Hematopoietic multipotent progenitor cell treated with erythropoietin and hydrocortisone succinate and interleukin-3 and kit ligand, for 4 days (in vitro differentiated cells): ENCODE results near the gene STAU1.
"Not testable (repeated sequence)": the region's sequence is repeated elsewhere in the genome, so short reads cannot be mapped to it uniquely, and the experiment has no call there.

Source experiments
- DNase-seq: peaks from one replicate; pipeline ENCODE4 v3.0.0-alpha.2; 2015

Gene STAU1, protein sequence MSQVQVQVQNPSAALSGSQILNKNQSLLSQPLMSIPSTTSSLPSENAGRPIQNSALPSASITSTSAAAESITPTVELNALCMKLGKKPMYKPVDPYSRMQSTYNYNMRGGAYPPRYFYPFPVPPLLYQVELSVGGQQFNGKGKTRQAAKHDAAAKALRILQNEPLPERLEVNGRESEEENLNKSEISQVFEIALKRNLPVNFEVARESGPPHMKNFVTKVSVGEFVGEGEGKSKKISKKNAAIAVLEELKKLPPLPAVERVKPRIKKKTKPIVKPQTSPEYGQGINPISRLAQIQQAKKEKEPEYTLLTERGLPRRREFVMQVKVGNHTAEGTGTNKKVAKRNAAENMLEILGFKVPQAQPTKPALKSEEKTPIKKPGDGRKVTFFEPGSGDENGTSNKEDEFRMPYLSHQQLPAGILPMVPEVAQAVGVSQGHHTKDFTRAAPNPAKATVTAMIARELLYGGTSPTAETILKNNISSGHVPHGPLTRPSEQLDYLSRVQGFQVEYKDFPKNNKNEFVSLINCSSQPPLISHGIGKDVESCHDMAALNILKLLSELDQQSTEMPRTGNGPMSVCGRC

DNA sequence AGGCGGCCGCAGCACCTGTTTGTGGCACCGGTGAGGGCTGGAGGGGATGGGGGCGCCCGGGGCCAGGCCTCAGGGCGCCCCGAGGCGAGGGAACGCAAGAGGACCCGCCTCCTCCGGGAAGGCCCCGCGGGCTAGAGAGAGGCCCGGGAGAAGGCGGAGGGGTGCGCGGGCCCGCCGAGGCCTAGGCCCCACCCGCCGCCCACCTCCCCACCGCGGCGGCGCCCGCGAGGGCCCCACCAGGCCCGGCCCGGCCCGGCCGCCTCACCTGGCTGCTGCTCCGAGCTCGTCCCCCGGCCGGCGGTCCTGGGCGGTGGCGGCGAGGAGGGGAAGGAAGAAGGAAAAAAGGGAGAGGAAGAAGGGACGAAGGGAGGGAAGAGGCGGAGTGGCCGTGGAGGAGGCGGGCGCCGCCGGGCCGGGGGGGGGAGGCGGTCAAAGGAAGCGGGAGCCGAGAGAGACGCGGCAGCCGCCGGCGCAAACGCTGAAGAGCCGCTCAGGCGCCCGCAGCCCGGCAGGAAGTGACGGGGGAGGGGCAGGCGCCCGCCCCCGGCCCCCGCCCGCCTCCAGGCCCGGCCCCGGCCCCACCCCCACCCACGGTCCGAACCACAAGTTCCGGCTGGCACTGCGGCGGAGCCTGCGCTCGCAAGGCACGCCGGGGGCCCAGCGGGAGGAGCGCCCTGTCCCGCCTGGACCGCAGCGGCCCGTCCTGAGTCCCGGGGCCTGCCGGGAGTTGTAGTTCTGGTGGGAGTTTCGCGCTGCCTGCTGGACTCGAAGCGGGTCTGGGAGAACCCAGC is at the start of gene STAU1:
Gene STAU1 (minus strand): TSS at position 484 of the 791 bp plus-strand sequence. CDS start 22,133 bp downstream, outside the sequence.
- peak; percentile 99 for DNase-seq

DNA sequence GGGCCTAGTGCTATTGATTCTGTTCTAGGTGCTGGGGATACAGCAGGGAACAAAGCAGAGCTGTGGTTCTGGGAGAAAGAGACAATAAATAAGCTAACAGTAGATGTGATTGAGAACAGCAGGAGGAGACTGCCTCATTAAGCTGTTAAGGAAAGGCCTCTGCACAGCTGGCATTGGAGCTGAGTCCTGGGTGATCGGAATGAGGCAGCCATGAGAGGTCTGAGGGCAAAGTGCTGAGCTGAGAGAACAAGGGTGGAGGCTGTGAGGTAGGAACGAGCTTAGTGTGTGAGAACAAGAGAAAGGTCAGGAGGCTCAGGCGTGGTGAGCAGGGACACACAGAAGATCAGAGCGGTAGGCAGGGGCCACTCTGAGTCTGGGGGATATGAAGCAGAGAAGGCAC is 49.4 kb upstream of the STAU1 start:
- DNase-seq: no peak

DNA sequence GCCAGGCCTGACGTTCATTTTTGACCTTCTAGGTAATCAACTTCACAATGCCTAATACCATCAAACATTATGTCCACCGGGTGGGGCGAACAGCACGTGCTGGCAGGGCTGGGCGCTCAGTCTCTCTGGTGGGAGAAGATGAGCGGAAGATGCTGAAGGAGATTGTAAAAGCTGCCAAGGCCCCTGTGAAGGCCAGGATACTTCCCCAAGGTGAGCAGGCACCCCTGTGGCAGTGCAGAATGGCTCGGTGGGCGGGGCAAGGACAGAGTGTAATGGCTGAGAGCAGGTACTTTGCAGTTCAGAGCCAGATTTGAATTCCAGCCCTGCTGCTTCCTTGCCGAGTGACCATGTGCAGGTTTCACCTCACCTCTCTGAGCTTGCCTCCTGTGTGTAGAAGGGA is 48.2 kb upstream of the STAU1 start:
- DNase-seq: no peak

DNA sequence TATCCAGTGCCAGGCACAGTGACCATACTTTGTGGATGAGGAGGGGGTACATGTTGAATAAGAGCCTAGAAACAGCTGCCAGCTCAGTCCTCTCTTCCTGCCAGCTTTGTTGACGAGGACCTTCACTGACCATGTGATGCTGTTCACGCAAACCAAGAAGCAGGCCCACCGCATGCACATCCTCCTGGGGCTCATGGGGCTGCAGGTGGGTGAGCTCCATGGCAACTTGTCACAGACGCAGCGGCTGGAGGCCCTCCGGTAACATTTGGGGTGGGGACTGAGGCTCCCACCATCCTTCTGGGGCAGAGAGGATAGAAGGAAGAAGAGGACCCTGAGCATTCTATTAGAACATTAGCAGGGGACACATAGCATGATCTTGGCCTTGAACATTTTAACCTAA is 46.7 kb upstream of the STAU1 start:
- no peak for DNase-seq

DNA sequence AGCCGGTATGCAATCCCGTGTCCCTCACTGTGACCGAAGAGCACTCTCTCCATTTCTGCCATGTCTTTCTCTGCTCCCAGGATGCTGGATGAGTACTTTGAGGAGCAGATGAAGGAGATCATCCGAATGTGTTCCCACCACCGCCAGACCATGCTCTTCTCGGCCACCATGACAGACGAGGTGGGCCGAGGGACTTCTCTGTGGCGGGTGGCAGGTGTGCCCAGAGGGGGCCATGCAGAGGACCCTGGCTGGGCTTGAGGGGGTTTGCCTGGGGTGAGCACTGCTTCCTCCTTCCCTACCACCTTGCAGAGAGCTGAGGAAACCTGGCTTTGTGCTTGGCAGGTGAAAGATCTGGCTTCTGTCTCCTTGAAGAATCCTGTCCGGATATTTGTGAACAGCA is 45.1 kb upstream of the STAU1 start:
- DNase-seq: no peak

DNA sequence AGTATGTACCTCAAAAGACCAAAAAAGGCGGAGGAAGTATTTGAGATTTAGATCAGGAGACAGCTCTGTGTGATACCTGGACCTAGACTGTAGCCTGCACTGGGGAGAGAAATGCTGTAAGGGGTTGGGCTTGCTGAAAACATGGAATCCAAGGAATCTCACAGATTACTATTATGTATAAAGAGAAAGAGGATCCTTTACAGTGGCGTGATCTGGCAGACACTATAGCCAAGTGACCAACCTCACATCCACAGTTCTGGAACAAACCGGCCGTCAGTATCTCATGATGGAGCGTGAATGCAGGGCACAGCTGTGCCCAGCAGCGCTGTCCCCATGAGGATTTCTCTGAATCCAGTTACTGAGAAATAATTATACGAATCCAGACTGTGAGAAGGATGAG is 43.3 kb upstream of the STAU1 start:
- DNase-seq: no peak

DNA sequence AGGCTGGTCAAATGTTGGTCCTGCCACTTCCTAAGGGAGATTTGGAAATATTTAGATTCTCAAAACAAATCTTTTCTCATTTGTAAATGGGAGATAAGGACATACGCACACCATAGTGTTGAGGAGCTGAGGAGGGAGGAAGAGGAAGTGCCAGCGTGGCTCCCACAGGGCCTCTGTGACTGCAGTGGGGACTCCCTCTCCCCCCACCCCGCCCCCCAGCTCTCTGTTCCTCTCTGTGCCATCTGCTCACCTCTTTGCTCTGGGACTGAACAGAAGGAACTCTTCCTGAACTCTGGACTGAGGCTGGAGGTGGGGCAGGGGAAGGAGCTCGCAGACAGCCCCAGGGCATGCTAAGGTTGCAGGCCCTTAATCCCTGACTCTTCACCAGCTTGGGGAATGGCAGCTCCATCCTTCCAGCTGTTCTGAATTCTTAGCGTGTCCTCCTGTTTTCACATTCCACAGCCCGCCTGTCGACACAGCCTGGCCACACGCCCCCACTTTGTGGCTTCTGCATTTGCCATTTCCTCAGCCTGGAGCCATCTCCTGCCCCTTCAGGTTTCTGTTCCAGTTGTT is 42.5 kb upstream of the STAU1 start:
- DNase-seq: peak; percentile 89

DNA sequence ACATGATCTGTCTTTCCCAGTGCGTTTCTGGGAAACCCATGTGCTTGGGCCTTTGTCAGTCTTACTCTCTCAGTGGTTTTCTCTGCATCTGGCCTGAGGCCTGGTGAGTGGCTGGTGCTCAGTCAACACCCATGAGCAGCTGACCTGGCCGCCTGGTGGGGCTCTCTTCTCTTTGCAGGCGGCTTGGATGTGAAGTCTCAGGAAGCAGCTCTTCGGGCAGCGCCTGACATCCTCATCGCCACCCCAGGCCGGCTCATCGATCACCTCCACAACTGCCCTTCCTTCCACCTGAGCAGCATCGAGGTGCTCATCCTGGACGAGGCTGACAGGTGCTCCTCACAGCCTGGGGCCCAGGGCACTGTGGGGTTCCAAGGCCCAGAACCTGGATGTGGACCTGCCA is 41.9 kb upstream of the STAU1 start:
- peak; percentile 65 for DNase-seq

DNA sequence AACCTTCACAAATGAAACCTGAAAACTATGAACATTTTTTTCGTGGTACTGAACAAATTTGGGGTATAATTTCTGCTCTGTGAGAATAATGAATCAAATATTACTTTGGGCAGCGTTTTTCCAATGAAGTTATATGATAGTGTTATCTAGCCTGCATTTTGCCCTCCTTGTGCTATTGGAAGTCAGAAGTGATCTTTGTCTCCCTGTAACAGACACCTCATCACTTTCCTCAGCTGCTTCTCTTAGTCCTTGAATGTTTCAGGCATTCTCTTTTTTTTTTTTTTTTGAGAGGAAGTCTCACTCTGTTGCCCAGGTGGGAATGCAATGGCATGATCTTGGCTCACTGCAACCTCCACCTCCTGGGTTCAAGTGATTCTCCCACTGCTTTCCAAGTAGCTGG is 41.2 kb upstream of the STAU1 start:
- DNase-seq: no peak

DNA sequence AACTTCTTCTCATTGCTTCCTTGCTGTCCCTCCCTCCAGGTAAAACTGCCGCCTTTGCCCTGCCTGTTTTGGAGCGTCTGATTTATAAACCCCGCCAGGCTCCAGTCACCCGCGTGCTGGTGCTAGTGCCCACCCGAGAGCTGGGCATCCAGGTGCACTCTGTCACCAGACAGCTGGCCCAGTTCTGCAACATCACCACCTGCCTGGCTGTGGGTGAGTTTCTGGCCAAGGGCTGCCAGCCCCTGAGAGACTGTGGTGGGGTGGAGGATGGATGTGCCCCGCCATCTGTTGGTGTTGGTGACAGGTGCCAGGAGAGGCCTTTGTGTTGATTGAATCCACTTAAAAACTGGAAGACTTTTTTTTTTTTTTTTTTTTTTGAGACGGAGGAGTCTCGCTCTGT is 40.5 kb upstream of the STAU1 start:
- DNase-seq: no peak

DNA sequence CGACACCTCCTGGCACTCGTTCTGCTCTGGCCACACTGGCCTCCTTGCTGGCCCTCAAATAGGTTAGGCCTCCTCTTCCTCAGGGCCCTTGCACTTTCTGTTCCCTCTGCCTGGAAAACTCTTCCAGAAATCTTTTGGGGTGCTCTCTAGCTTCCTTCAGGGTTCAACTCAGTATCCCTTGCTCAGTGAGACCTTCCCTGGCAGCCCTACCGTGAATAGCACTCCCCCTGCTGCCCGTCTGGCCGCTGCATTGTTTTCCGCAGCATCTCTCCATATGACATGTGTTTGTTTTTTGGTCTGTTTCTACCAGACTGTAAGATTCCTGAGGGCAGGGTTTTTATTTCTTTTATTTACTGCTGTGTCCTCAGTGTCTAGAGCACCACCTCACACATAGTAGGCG is 37.8 kb upstream of the STAU1 start:
- DNase-seq: no peak

DNA sequence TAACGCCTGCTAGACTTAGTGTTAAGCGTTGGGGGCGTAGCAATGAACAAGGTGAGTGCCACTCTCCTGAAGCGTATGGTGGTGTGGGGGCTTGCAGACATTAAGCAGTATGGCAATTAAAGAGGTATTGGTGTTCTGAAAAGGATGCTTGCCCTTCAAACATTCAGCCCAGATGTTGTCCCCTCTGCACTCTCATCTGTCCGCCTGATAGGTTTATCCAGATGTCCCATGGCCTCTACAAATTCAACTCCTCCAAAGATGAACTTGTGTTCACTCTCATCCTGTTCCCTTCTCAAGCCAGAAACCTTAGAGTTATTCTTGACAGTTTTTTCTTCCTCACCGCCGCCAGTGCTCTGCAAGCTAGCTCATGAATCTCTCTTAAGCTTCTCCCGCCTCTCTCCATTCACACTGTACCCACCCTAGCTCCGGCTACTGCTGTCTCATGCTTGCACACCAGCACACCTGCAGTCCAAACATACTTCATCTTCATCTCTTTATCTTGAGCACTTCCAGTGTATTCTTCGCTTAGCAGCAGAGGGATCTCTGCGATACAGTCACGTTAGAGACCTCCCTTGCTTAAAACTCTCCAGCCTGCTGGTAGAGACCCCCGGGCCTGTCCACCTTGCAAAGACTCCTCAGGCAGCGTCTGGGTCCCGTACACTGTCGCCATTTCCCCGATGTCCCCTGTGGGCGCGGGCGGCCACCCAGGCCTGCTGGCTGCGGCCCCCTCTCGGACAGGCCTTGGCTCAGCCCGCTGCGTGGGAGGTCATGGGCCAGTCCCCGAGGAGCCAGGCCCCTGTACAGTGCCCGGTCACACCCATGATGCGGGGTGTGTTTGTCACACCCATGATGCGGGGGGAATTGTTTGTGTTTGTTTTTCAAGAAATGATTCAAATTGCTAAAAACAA is 32.0 kb upstream of the STAU1 start:
- peak; percentile 10 for DNase-seq

DNA sequence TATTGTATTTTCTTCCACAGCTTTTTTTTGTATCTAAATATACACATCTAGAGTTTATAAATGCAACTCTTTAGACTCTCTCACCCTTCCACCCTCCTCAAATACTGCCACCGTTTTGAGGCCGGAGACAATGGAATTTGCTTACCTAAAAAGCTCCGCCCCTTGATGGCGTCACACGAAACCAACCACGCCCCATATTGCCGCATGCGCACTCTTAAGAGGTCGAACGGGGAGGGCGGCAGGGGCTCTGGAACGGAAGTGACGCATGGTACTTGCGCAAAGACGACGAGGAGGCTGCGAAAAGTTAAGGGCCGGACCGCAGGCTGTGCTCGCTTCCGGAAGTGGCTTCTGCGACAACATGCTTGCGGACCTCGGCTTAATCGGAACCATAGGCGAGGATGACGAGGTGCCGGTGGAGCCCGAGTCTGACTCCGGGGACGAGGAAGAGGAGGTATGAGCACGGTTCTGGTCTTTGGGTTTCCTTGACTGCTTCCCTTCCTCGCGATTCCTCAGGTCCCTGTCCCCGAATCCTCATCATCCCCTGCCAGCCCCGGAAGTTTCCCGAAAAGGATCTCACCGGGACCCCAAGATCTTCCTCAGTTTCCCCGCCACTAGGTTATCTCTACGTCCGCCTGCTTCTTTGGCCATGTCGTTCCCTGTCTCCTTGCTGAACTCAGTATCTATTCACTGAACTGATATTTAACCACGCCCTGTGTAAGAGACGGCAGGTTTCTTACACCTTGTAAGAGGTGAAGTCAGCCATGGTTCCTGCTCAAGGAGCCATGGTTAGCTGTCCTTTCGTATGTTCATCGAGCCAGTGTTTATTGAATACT is 31.2 kb upstream of the STAU1 start, which contains the start of gene DDX27:
Gene DDX27 (plus strand): TSS at position 326 of the 833 bp plus-strand sequence. CDS start 33 bp downstream, at position 359.
- peak; percentile 99 for DNase-seq

DNA sequence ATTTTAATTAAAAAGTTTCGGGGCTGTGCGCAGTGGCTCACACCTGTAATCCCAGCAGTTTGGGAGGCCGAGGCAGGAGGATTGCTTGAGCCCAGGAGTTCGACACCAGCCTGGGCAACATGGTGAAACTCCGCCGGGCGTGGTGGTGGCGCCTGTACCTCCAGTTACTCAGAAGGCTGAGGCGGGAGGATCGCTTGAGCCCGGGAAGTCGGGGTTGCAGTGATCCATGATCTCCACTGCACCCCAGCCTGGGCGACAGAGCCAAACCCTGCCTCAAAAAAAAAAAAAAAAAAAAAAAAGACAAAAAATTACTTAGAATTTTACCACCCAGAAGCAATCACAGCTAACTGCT is 30.6 kb upstream of the STAU1 start:
- DNase-seq: not testable (repeated sequence)

DNA sequence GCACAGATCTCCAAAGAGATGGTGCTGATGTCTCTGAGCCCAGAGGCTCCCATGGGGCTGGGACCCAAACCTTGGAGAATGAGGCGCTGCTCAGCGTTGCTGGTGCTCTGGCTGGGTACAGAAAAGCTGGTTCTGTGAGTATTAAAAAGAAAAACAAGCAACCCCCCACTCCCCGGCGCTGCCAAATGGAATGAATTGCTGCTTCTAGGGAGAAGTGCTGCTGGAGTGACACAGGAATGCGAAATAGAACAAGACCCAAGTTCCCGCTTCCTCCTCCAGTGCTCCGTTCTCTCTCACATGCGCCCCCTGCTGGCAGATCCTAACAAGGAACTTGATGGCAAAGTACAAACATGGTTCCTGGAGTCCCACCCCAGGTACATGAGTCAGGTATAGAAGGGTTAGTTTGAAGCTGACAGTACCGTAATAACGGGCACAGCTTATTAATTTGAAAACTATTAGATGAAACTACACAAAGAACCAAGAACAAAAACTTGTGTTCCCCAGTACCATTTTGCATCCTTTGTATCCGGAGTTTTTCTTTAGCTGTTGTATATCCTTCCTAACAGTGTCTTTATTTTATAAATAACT is 29.0 kb upstream of the STAU1 start:
- peak; percentile 95 for DNase-seq

DNA sequence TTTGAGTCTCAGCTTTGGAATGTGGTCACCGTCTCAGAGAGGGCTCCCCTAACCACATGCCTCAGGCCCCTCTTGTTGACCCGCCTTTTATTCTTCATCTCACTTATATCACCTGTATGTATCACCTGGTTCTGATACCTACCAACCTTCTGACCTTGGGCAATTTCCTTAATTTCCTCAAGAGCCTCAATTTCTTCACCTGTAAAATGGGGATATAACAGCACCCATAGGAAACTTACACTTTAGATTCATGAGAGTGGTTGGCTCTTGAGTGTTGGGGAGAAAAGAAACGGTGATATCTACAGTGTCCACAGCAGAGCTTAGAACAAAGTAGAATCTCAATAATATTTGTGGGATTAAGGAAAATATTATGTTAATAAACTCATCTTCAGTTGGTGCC is 27.1 kb upstream of the STAU1 start:
- DNase-seq: no peak

DNA sequence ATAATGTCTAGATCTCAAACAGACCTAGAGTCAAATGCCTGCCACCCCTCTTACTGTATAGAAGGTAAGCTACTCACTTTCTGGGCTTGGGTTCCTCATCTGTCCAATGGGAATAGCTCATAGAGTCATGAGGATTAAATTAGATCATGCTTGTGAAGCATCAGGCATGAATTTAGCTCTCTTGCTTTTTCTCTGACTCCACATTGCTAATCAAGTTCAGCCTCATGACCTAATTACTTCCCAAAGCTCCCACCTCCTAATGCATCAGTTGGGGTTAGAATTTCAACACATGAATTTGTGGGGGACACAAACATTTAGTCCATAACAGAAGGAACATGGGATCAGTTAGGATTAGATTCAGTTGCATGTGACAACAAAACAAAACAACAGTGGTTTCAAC is 26.4 kb upstream of the STAU1 start:
- no peak for DNase-seq

DNA sequence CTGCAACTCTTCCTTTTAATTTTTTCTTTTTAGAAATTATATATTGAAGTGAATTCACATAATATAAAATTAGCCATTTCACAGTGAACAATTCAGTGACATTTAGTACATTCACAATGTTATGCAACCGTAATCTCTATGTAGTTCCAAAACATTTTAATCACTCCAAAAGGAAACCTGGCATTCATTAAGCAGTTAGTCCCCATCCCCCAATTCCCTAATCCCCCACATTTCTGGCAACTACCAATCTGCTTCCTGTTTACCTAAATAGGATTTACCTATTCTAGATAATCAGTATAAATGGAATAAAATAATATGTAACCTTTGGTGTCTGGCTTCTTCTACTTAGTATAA is 22.6 kb upstream of the STAU1 start:
- no peak for DNase-seq

DNA sequence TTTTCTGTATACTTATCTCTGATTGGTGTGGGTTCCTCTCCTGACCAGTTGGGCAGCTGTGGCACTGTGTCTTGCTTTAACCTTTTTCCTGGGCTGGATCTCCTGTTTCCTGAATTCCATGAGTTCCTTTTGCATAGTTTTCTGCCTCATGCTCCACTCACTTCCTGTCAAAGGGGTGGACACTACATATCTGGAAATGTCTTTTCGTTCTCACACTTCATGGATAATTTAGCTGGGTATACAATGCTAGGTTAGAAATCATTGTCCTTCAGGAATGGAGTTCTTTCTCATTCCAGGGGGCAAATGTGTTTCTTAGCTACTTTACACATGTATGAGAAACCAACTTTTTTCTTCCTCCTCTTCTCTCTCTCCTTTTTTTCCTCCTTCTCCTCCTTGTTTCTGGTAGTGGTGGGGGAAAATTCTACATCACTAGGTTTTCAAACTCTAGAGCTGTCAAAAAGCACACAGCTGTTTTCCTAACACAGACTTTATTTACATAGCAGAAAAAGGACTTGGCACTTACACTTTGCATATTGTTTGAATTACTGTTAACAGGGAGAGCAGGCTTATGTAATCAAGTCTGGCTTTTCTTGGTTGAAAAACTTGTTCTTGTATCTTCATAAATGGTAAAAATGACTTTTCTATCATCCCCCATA is 22.1 kb upstream of the STAU1 start:
- no peak for DNase-seq

DNA sequence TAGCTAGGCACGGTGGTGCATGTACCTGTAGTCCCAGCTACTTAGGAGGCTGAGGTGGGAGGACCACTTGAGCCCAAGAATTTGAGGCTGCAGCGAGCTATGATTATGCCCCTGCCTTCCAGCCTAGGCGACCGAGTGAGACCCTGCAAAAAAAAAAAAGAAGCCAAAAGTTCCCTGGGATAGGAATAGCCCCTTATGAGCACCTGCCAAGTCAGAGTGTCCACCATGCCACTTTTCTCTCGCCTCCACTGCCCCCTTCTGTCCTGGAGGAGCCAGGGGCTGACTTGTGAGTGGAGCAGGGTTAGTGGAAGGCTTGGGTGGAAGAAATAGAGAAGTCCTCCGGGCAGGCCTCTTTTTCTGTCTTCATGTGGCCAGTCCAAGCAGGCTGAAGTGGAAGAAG is 18.9 kb upstream of the STAU1 start:
- peak; percentile 66 for DNase-seq

DNA sequence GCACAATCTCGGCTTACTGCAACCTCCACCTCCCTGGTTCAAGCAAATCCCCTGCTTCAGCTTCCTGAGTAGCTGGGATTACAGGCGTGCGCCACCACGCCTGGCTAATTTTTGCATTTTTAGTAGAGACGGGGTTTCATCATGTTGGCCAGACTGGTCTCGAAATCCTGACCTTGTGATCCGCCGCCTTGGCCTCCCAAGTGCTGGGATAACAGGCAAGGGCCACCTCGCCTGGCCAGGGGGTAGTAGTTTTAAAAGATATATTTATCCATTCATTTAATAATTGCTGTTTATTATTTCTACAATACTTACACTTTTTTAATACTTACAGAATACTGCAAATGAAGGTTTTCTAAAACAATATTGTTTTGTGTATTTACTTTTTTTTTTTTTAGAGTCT is 15.6 kb upstream of the STAU1 start:
- DNase-seq: no peak
